Activated gamma-delta T cell treated with Interleukin-2 at 50 U/mL for 16 hours (primary cell): ENCODE measurements around the gene PPAN.
A peak's percentile ranks its signal among the peaks of the same experiment; 100 is the strongest.

Experiments used
- DNase-seq: peaks from one replicate; pipeline ENCODE4 v3.0.0-alpha.2; 2020

PPAN gene

GRCh38 chr19:10141973-10142372 lies 35.8 kb downstream of the PPAN start:
- no peak for DNase-seq

GRCh38 chr19:10142701-10143375 lies 36.7 kb downstream of the PPAN start:
- peak; percentile 58 for DNase-seq

- DNase-seq, result no peak
These were observed 37.5 kb downstream of the PPAN start for GRCh38 chr19:10143681-10144080.

GRCh38 chr19:10144361-10144760 lies 38.2 kb downstream of the PPAN start:
- DNase-seq, result no peak

GRCh38 chr19:10145031-10145430 lies 38.9 kb downstream of the PPAN start:
- DNase-seq, result no peak

- DNase-seq, result no peak
These were observed 40.0 kb downstream of the PPAN start for GRCh38 chr19:10146142-10146541.

- DNase-seq, result no peak
These were observed 43.3 kb downstream of the PPAN start for GRCh38 chr19:10149427-10149826.

GRCh38 chr19:10151521-10151920 lies 45.4 kb downstream of the PPAN start:
- DNase-seq, result no peak

GRCh38 chr19:10152100-10152499 lies 45.9 kb downstream of the PPAN start:
- no peak for DNase-seq

- DNase-seq, result no peak
These were observed 49.7 kb downstream of the PPAN start for GRCh38 chr19:10155839-10156238.

GRCh38 chr19:10158071-10158470 lies 51.9 kb downstream of the PPAN start:
- no peak for DNase-seq

- DNase-seq, result no peak
These were observed 52.3 kb downstream of the PPAN start for GRCh38 chr19:10158485-10158884.

- DNase-seq, result no peak
These were observed 53.4 kb downstream of the PPAN start for GRCh38 chr19:10159610-10160009.
